HG03354 (cell line): ENCODE data around the gene SARDH.
"Not testable (repeated sequence)": the region's sequence is repeated elsewhere in the genome, so short reads cannot be mapped to it uniquely, and the experiment has no call there.

Source experiments
- ATAC-seq: cut with Tn5 transposase; IDR thresholded peaks from one replicate; pipeline ENCODE4 v1.9.1; 2021; ENCODE audit warnings: mild to moderate bottlenecking; ENCODE audit not compliant: unreplicated experiment, poor library complexity, severe bottlenecking

Gene SARDH

DNA sequence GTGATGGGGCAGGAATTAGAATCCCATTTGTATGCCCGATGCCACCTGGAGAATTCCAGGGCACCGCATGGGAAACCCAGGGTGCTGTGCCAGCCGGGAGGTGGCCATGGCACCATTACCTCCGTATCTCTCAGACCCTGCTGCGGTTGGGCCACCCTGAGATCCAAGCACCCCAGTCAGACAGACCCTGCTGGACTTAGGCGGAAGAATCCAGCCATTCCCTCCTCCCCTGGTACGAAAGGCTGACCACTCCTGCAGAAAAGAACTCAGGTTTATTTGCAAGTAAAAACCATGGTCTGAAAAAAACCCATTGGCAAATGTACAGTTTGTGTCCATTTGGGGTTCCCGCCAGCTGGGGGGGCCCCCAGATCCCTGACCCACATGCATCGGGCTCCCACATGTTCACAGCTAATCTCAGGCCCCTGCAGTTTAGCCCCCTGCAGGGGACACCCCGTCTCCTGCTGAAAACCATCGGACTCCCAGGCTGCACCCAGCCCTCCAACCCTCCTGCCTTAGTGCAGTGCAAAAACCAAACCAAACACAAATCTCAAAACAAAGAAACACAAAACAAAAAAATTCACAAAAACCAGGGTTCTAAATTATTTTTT lies 23.6 kb upstream of the SARDH start:
- no peak for ATAC-seq

DNA sequence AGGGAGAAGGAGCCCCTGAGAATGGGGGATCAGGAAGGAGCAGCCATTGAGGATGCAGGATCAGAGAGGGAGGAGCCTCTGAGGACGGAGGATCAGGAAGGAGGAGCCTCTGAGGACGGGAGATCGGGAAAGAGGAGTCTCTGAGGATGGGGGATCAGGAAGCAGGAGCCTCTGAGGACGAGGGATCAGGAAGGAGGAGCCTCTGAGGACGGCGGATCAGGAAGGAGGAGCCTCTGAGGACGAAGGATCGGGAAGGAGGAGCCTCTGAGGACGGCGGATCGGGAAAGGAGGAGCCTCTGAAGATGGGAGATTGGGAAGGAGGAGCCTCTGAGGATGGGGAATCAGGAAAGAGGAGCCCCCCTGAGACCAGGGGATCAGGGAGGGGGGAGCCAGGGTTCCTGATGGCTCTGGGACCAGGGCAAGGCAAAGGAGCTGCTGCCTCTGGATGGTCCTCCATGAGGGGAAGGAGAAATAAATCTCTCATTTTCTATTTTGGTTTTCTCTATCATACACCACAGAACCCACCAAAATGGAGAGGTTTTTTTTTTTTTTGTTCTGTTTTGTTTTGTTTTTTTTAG lies 22.6 kb upstream of the SARDH start:
- ATAC-seq = no peak

DNA sequence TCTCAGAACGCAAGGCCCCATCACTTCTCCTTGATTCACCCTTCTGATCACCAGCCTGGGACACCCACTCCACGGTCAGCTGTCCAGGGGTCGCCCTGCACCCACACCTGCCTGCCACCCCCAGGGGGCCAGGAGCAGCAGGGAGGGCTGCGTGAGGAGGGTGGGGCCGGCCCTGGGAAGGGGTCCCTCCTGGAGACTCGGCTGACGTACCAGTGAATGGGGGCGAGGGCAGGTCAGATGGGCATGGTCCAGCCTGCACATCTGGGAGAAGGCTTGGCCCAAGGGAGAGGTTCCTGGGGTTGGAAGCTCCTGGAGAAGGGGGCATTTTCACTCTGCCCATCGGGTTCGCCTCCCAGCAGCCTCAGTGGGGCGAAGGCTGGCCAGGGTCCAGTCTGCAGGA lies 21.8 kb upstream of the SARDH start:
- no peak for ATAC-seq

DNA sequence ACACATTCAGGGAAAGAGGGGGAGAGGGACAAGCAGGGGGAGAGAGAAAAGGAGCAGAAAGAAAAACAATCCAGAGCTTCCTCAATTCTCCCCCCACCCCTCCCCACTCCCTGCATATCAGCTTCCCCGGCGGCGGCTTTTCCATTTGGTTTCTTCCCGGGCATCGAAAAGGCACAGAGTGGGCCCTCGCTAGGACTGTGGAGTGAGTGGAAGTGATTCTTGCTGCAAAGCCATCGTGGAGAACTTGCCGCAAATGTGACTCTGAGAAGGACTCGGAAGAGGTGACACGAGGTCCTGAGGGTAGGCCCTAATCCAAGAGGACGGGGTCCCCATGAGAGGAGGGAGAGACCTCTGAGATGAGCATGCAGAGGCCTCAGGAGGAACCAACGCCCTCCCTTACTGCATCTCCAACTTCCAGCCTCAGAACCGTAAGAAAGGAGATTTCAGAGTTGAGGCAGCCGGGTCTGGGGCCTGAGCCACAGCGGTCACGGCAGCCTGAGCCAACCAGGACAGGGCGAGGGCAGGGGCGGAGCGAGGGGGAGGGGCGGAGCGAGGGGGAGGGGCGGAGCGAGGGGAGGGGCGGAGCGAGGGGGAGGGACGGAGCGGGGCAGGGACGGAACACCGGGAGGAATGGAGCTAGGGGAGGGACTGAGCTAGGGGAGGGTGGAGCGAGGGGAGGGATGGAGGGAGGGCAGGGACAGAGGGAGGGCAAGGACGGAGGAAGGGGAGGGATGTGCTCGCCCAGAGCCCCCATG lies 21.2 kb upstream of the SARDH start:
- no peak for ATAC-seq

DNA sequence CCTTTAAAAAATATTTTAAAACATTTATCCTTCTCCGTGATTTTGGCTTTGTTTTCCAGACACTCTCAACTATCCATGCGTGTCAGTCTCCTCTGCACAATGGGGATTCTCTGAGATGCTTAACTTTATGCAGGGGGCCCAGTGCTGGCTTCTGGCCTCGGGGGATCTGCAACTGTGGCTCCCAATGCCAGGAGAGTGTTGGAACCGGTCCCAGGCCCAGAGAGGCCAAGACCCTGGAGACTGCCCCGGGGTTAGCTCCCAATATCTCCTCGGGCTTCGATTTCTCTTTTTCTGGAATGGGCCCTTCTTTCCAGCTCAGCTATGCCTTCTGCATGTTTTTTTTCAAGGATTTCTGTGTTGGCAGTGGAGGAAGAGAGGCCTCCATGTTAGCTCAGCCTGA lies 20.1 kb upstream of the SARDH start:
- no peak for ATAC-seq

DNA sequence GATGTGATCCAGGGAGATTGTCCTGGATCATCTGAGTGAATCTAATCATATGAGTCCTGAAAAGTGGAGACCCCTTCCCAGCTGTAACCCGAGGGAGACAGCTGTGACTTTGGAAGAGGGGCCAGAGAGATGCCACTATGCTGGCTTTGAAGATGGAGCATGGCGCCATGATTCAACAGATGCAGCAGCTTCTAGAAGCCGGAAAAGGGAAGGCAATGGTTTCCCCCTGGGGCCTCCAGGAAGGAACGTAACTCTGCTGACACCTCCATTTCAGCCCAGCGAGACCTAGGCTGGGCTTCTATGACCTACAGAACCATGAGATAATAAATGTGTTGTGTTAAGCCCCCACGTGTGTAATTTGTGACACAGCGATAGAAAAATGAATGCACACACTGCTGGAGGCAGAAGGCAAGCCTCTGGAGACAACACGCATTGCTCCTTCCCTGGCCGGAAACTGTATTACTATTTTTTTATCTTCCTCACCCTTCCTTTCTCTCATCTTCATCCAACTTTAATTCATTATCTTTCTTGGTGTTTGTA lies 16.6 kb upstream of the SARDH start:
- no peak for ATAC-seq

DNA sequence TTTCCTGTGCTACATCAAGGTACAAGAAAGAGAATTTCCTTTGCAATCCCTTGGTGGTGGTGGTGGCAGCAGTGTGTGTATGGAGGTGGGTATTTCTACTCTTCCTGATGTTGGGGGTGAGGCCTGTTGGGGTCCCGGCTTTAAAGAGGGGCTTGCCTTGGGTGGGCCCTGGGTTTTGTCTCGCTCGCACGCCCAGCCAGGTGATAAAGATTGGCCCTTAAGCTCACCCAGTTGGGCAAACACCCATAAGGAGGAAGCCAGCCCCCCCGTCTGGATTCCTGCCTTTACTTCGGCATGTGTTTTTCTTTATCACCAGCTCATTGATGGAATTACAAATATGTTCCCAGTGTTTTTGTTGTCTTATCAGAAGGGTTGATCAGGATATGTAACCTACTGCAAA lies 16.0 kb upstream of the SARDH start:
- no peak for ATAC-seq

DNA sequence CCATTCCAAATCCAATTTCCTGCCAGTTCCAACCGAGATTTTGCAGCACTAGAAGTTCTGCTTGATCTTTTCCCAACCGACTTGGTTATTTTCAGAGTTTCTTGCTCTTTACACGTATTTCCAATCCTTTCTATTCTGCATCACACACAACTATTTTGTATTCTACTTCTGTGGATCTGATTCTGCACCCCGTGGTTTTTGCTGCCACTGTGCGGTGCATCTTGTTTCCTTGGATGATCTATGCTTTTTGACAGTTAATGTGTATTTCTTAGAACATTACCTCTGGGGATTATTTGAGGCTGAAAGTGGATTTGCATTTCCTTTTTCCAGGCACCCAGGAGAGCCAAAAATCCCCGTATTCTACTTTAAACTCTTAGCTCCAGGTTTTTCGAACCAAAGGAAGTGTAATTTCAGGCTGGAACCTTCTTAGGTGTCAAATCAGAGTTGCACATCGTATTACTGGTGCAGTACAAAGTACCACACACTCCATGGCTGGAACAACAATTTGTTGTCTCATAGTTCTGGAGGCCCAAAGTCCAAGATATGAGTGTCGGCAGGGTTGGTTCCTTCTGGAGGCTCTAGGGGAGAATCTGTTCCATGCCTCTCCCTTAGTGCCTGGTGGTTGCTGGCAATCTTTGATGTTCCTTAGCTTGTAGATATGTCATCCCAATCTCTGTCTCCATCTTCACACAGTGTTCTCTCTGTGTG lies 14.7 kb upstream of the SARDH start:
- ATAC-seq = no peak

DNA sequence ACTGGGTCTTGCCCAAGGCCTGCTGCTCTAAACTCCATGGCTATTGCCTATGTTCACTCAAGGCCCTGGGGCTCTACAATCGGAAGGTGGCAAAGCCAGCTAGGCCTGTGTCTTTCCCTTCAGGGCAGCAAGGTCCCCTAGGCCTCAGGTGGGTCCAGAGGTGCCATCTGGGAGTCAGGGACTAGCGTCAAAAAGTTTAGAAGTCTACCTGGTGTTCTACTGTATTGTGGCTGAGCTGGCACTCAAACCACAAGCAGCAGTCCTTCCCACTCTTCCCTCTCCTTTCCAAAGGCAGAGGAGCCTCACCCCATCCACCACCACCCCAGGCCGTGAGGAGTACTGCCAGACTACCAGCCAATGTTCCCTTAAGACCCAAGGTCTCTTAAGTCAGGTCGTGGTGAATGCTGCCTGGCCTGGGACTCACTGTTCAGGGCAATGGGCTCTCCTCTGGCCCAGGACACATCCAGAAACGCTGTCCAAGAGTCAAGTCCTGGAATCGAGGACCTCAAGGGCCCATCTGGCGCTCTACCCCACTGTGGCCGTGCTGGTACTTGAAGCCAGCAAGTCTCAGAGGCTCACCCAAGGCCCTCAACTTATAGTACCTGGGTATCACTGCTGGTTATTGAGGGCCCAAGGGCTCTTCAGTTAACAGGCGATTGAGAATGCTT lies 13.0 kb upstream of the SARDH start:
- ATAC-seq = no peak

DNA sequence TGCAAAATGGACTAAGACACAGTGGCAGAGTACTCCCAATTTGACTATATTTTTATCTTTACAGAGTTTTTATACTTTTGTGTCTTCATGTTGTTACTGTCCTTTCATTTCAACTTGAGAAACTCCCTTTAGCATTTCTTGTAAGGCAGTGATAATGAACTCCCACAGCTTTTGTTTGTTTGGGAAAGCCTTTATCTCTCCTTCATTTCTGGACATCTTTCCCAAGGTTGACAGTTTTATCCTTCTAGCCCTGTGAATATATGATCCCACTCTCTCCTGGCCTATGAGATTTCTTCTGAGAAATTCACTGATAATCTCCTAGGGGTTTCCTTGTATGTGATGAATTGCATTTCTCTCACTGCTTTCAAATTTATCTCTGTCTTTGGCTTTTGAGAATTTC lies 9.2 kb upstream of the SARDH start:
- no peak for ATAC-seq

DNA sequence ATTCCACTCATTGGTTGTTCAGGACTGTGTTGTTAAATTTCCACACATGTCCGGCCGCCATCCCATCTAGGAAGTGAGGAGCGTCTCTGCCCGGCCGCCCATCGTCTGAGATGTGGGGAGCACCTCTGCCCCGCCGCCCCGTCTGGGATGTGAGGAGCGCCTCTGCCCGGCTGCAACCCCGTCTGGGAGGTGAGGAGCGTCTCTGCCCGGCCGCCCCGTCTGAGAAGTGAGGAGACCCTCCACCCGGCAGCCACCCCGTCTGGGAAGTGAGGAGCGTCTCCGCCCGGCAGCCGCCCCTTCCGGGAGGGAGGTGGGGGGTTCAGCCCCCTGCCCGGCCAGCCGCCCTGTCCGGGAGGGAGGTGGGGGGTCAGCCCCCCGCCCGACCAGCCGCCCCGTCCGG lies 6.4 kb upstream of the SARDH start:
- ATAC-seq = not testable (repeated sequence)

DNA sequence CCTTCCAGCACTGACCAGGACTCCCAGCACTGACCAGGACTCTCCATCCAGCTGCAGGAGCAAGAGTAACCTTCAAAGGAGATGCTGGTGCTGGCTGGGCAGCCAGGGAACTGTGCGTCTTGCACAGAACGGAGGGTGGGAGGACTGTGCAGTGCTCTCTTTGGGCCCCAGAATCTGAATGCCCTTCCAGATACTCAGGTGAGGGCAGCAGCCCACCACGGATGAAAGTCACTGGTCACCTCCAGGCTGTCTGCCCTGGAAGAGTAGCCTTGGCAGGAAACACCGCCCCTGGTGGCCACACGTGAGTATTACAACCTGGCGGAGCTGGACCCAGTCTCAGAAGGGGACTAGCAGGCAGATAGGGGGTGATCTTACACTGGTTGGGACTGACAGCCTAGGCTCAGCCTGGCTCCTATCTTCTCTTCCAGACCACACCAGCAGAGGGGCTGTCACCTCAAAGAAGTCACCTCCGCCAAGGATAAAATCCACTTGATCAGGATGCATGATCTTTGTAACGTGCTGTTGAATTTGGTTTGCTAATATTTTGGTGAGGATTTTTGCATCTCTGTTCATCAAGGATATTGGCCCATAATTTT lies 4.8 kb upstream of the SARDH start:
- peak; percentile 61 for ATAC-seq

DNA sequence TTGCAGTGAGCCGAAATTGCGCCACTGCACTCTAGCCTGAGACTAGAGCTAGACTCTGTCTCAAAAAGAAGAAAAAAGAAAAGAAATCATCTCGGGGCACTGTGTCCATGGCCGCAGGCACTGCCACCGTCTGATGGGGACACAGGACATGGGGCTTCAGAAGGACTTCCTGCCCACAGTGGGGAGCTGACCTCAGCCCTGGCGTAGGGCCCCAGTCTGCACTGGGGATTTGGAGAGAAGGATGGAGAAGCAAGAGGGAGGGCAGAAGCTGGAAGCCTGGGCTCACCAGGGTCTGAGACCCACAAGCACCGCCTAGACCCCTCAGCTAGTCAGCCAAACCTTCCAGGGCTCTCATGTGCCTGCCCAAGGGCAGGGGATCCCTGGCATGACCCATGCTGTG lies 4.1 kb upstream of the SARDH start:
- no peak for ATAC-seq

DNA sequence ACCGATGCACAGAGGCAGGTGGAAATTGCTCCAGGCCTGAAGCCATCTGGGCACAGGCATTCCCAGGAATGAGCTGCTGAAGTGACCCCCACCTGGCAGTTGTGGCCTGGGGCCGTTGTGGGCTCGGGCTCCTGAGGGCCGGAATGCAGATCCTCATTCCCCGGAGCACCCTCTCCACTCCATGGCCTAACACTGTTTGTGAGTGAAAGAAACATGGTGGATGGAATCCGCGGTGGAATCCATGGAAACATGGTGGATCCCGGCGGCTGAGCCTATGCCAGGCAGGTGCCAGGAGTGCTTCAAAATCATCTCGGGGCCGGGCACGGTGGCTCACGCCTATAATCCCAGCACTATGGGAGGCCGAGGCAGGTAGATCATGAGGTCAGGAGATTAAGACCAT lies 3.6 kb upstream of the SARDH start:
- ATAC-seq = no peak

DNA sequence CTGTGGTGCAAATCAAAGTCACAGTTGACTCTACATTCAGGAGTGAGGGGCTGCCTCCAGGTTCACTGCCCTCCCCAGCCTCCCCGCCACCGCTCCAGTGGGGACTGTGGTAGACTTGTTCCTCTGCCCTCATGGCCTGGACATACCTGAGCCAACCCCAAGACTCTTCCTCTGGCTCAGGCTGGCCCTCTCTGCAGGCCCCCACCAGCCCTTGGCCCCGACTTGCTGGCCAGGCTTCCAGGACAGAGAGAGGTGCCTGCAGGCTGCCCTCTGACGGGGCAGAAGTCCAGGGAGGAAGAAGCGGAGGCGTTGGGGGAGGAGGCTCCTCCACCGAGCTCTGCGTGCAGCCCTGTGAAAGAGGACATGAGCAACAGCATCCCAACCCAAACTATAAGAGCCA lies 2.8 kb upstream of the SARDH start:
- no peak for ATAC-seq

DNA sequence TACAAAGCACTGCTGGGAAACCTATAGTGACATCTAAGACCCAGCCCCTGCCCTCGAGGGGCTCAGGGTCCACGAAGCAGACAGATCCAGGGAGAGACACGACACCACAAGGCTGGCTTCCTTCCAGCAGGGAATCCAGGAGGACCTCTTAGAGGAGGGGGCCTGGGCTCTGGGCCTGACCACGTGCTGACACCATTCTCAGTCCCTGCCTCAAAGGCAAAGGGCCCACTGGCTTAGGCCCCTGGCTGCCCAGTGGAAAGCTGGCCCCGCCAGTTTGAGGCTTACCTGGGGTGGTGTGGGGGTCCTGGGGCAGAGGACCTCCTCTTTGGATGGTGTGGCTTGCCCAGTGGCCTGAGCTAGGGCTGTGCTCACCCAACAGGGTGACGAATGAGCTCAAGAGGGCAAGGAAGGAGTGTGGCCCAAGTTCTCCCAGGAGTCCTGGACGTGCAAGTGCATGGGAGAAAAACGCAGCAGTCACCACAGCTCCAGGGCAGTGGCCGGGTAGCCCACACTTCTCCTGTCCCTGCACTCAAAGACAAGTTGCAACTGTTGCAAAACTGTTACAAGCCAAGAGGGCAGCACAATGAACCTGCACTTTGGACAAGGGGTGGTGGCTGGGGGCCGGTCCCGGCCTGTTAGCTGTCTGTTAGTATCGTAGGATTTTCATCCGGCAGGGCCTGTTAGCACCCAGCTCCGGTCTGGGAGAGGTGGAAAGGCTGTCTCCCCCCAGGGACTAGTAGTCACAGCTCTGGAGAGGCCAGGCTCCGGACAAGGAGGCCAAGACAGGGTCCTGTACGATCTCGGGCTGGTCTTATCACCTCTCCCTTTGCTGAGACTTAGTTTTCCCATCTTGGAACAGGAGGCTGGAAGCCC lies 1.5 kb upstream of the SARDH start:
- no peak for ATAC-seq

DNA sequence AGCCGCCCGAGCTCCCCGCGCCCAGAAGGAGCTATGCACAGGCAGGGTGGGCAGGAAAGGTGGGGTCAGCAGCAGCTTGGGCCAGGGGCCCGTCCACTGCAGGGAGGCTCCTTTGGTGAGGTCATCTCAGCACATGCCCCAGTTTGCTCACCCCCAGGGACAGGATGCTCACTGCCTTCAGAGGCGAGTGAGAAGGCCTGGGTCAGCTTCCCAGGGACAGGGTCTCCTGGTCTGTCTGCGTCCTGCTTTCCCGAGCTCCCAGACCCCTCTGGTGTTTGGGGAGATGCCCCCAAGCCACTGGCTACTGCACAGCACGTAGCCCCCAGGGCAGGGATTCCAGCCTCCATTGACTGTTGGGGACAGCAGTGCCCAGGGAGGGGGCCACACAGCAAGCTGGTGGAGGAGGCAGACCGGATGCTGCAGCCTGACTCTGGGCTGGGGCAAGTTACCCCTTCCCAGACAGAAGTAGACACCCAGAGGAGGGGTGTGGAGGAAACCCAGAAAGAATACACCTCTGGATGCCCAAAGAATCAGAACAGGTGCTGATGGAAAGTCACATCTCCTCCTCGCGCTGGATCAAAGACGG lies 581 bp upstream of the SARDH start:
- ATAC-seq = no peak

DNA sequence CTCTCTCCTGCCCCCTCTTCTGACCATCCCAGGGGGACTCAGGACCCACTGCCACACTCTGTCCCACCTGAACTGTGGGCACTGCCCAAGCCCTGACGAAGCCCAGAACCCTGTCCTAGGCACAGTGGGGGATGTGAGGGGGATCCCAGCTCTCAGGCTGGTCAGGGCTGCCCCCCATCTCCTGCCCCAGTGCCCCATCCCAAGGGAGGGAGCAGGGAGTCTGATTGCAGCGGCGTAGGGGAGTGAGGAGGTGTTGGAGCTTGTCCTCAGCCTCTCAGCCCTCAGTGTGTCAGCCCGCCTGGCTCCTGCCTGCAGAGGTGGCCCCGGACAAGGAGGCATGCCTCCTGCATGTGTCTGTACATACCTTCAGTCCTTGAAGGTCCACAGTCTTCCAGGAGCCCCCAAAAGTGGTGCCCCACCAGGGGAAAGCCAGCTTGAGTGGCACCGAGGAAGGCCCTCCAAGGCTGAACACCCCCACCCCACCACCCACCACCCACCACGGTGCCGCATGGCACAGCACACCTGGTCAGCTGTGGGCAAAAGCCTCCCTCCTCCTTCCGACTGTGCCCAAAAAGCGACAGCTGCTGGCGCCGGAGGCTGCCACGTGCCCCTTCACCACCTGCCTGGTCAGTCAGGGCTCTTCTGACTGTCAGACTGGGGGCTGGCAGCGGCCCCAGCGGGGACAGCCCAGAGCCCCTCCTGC lies 930 bp downstream of the SARDH start:
- no peak for ATAC-seq
